HG02852 (cell line): ENCODE measurements around the gene TAAR9.

ENCODE experiments used
- ATAC-seq: cut with Tn5 transposase; IDR thresholded peaks from one replicate; pipeline ENCODE4 v1.9.1; 2021; ENCODE audit warnings: mild to moderate bottlenecking, moderate library complexity; ENCODE audit not compliant: unreplicated experiment

Gene TAAR9

DNA sequence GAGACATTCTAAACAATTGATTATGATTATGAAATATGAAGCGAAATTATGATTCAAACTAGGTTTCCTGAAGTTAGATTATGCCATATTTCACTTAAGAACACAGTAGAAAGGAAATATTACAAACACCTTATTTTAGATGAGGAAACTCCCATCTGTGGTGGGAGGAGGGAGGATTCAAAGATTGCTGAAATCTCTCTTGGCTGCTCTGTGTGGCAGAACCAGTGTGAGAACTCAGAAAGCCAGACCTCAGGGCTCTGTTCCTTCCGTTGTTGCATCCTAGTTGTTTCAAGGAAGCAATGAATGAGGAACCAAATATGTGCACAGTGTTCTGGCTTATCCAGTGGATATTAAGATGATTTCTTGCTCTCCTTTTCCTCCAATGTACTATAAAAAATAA is 49.3 kb downstream of the TAAR9 start:
- ATAC-seq, result no peak
